SK-N-SH treated with all-trans-retinoic acid at 6 μM for 48 hours (cell line): ENCODE results near the gene CRIP1.

Source experiments
- ATAC-seq: fragments of 200-7000 bp; cut with Tn5 transposase; 3 replicates; pipeline ENCODE4 v1.9.1; 2020; ENCODE audit warnings: mild to moderate bottlenecking, moderate library complexity
- ARNTL ChIP-seq: fragments of 450-650 bp; formaldehyde crosslinking; IDR thresholded peaks from 2 replicates; pipeline ENCODE4 v1.5.0; 2020; ENCODE audit warnings: low read depth, mild to moderate bottlenecking, moderate library complexity, borderline replicate concordance
- BACH2 ChIP-seq: fragments of 250-450 bp; sonication (Bioruptor Pico); IDR thresholded peaks from 2 replicates; pipeline ENCODE4 v1.9.0; 2021; ENCODE audit warnings: mild to moderate bottlenecking, borderline replicate concordance
- CSDC2 ChIP-seq: fragments of 250-450 bp; sonication (Bioruptor Pico); IDR thresholded peaks from 2 replicates; pipeline ENCODE4 v1.5.0; 2020; ENCODE audit warnings: mild to moderate bottlenecking, moderate library complexity
- GLIS3 ChIP-seq: fragments of 250-450 bp; sonication (Bioruptor Pico); IDR thresholded peaks from 2 replicates; pipeline ENCODE4 v1.5.0; 2020; ENCODE audit warnings: mild to moderate bottlenecking, moderate library complexity
- ISL1 ChIP-seq: fragments of 250-450 bp; sonication (Bioruptor Pico); IDR thresholded peaks from 2 replicates; pipeline ENCODE4 v2.1.2; 2022; ENCODE audit warnings: mild to moderate bottlenecking, moderate library complexity
- OSR1 ChIP-seq: fragments of 250-450 bp; sonication (Bioruptor Pico); IDR thresholded peaks from 2 replicates; pipeline ENCODE4 v1.8.0; 2022; ENCODE audit warnings: moderate library complexity, mild to moderate bottlenecking, inconsistent platforms
- PPARA ChIP-seq: fragments of 250-450 bp; sonication (Bioruptor Pico); IDR thresholded peaks from 2 replicates; pipeline ENCODE4 v1.5.0; 2020; ENCODE audit warnings: mild to moderate bottlenecking, borderline replicate concordance
- RARB ChIP-seq: fragments of 250-450 bp; sonication (Bioruptor Pico); IDR thresholded peaks from 2 replicates; pipeline ENCODE4 v1.8.0; 2021; ENCODE audit warnings: mild to moderate bottlenecking, moderate library complexity
- SNAI2 ChIP-seq: fragments of 250-450 bp; sonication (Bioruptor Pico); IDR thresholded peaks from 2 replicates; pipeline ENCODE4 v1.5.0; 2020; ENCODE audit warnings: mild to moderate bottlenecking, moderate library complexity
- TOX ChIP-seq: fragments of 250-450 bp; sonication (Bioruptor Pico); IDR thresholded peaks from 2 replicates; pipeline ENCODE4 v1.8.0; 2021; ENCODE audit warnings: mild to moderate bottlenecking, moderate library complexity, borderline replicate concordance
- ZC3H10 ChIP-seq: fragments of 250-450 bp; sonication (Bioruptor Pico); IDR thresholded peaks from 2 replicates; pipeline ENCODE4 v1.5.1; 2021; ENCODE audit warnings: mild to moderate bottlenecking, moderate library complexity
- ZFP3 ChIP-seq: fragments of 250-450 bp; sonication (Bioruptor Pico); IDR thresholded peaks from 2 replicates; pipeline ENCODE4 v1.5.0; 2020; ENCODE audit warnings: mild to moderate bottlenecking, moderate library complexity
- ZFP30 ChIP-seq: fragments of 450-650 bp; formaldehyde crosslinking; IDR thresholded peaks from 2 replicates; pipeline ENCODE4 v1.5.0; 2022; ENCODE audit warnings: mild to moderate bottlenecking, moderate library complexity
- ZNF70 ChIP-seq: fragments of 450-650 bp; formaldehyde crosslinking; IDR thresholded peaks from 2 replicates; pipeline ENCODE4 v1.5.0; 2020; ENCODE audit warnings: mild to moderate bottlenecking, moderate library complexity
- ZNF8 ChIP-seq: fragments of 450-650 bp; formaldehyde crosslinking; IDR thresholded peaks from 2 replicates; pipeline ENCODE4 v1.5.0; 2020; ENCODE audit warnings: mild to moderate bottlenecking, moderate library complexity
- TF ChIP-seq, protein P1 (sequence below): fragments of 250-450 bp; sonication (Bioruptor Pico); IDR thresholded peaks from 2 replicates; pipeline ENCODE4 v1.5.0; 2020; ENCODE audit warnings: mild to moderate bottlenecking, moderate library complexity
- TF ChIP-seq, protein P2 (sequence below): fragments of 250-450 bp; sonication (Bioruptor Pico); IDR thresholded peaks from 2 replicates; pipeline ENCODE4 v1.5.1; 2021; ENCODE audit warnings: mild to moderate bottlenecking, moderate library complexity
- TF ChIP-seq, protein P3 (sequence below): fragments of 250-450 bp; sonication (Bioruptor Pico); IDR thresholded peaks from 2 replicates; pipeline ENCODE4 v1.8.0; 2020; ENCODE audit warnings: mild to moderate bottlenecking, moderate library complexity, borderline replicate concordance
- TF ChIP-seq, protein P4 (sequence below): fragments of 250-450 bp; sonication (Bioruptor Pico); IDR thresholded peaks from 2 replicates; pipeline ENCODE4 v1.8.0; 2021; ENCODE audit warnings: low read depth, mild to moderate bottlenecking, moderate library complexity, borderline replicate concordance
- TF ChIP-seq, protein P5 (sequence below): fragments of 250-450 bp; sonication (Bioruptor Pico); IDR thresholded peaks from 2 replicates; pipeline ENCODE4 v1.5.1; 2020; ENCODE audit warnings: low read depth, mild to moderate bottlenecking, moderate library complexity

Gene CRIP1

DNA sequence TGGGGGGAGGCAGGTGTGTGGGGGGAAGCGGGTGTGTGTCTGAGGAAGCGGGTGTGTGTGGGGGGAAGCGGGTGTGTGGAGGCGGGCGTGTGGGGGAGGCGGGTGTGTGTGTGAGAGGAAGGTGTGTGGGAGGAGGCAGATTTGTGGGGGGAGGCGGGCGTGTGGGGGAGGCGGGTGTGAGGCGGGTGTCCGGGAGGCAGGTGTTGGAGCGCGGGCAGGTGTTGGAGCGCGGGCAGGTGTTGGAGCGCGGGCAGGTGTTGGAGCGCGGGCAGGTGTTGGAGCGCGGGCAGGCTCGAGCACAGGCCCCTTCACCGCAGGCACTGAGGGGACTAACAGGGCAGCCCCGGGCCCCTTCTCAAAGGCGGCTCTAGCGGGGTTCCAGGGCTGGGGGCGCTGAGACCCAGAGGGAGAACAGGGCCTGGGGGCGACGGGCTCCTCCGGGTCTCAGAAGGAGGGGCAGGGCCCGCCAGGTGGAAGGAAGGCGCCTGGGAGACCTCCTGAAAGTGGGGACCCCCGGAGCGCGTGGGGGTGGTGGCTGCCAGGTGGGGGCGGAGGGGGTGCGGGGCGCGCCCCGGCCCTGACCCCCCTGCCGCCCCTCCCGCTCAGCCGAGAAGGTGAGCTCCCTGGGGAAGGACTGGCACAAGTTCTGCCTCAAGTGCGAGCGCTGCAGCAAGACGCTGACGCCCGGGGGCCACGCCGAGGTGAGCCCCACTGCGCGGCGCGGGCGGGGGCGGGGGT is 8.9 kb upstream of the CRIP1 start:
- TF ChIP-seq GLIS3 (no peak), OSR1 (no peak), TOX (no peak), RARB (CRISPR knock-in tag) (no peak), ZFP30 (CRISPR knock-in tag) (no peak), ZNF8 (CRISPR knock-in tag) (no peak), ZNF70 (CRISPR knock-in tag) (no peak)
- TF ChIP-seq, protein P1, sequence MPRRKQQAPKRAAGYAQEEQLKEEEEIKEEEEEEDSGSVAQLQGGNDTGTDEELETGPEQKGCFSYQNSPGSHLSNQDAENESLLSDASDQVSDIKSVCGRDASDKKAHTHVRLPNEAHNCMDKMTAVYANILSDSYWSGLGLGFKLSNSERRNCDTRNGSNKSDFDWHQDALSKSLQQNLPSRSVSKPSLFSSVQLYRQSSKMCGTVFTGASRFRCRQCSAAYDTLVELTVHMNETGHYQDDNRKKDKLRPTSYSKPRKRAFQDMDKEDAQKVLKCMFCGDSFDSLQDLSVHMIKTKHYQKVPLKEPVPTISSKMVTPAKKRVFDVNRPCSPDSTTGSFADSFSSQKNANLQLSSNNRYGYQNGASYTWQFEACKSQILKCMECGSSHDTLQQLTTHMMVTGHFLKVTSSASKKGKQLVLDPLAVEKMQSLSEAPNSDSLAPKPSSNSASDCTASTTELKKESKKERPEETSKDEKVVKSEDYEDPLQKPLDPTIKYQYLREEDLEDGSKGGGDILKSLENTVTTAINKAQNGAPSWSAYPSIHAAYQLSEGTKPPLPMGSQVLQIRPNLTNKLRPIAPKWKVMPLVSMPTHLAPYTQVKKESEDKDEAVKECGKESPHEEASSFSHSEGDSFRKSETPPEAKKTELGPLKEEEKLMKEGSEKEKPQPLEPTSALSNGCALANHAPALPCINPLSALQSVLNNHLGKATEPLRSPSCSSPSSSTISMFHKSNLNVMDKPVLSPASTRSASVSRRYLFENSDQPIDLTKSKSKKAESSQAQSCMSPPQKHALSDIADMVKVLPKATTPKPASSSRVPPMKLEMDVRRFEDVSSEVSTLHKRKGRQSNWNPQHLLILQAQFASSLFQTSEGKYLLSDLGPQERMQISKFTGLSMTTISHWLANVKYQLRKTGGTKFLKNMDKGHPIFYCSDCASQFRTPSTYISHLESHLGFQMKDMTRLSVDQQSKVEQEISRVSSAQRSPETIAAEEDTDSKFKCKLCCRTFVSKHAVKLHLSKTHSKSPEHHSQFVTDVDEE (CRISPR knock-in tag) = no peak
- ATAC-seq = no peak

DNA sequence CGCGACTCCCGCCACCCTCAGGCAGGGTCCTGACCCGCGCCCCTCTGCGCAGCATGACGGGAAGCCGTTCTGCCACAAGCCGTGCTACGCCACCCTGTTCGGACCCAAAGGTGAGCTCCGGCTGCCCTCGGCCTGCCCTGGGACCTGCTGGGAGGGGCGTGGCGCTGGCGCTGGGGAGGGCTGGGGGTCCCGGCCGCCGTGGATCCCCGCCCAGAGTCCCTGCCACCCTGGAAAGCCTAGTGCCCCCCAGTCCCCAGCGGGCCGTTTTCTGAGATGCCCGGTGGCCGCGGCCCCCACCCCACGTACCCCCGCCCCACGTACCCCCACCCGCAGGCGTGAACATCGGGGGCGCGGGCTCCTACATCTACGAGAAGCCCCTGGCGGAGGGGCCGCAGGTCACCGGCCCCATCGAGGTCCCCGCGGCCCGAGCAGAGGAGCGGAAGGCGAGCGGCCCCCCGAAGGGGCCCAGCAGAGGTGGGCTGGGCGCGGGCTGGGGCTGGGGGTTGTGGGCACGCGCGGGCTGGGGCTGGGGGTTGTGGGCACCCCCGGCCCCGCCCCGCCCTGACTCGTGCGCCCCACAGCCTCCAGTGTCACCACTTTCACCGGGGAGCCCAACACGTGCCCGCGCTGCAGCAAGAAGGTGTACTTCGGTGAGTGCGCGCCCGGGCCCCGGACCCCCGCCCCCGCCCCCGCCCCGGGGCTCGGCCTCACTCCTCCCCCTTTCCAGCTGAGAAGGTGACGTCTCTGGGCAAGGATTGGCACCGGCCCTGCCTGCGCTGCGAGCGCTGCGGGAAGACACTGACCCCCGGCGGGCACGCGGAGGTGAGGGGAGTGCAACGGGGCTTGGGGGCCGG is 8.1 kb upstream of the CRIP1 start:
- TF ChIP-seq ZC3H10 (CRISPR knock-in tag) (no peak), ARNTL (no peak), ZFP3 (CRISPR knock-in tag) (no peak)
- TF ChIP-seq, protein P2, sequence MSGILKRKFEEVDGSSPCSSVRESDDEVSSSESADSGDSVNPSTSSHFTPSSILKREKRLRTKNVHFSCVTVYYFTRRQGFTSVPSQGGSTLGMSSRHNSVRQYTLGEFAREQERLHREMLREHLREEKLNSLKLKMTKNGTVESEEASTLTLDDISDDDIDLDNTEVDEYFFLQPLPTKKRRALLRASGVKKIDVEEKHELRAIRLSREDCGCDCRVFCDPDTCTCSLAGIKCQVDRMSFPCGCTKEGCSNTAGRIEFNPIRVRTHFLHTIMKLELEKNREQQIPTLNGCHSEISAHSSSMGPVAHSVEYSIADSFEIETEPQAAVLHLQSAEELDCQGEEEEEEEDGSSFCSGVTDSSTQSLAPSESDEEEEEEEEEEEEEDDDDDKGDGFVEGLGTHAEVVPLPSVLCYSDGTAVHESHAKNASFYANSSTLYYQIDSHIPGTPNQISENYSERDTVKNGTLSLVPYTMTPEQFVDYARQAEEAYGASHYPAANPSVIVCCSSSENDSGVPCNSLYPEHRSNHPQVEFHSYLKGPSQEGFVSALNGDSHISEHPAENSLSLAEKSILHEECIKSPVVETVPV (CRISPR knock-in tag) = no peak
- no peak for ATAC-seq

DNA sequence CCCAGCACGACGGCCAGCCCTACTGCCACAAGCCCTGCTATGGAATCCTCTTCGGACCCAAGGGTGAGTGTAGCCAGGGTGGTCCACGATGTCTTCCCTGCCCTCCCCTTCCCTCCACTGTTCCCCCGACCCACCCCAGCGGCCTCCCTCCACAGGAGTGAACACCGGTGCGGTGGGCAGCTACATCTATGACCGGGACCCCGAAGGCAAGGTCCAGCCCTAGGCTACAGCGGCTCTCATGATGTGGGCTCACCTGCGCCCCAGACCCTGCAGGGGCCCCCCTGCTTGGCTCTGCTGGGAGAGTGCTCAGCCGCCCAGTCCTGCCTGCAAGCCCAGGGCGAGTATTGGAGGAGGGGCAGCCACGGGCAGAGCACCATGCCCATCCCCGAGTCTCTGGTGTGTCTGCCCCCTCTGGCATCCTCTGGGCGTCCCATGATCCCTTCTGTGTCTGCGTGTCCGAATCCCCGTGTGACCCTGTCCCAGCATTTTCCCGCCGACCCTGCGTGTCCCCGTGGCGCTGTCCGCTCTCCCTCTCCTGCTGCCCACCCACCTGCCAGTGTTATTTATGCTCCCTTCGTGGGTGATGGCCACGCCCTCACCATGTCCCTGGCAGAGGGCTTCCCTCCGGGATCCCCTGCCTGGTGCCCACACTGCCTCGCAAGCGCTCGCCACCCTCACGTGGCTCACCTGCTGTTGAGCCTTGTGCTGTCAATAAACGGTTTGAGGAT is 7.1 kb upstream of the CRIP1 start:
- ATAC-seq = no peak
- TF ChIP-seq RARB (CRISPR knock-in tag) (no peak), ZFP30 (CRISPR knock-in tag) (no peak), TOX (no peak), SNAI2 (CRISPR knock-in tag) (no peak), ZNF70 (CRISPR knock-in tag) (no peak)
- TF ChIP-seq, protein P1 (CRISPR knock-in tag) = no peak

DNA sequence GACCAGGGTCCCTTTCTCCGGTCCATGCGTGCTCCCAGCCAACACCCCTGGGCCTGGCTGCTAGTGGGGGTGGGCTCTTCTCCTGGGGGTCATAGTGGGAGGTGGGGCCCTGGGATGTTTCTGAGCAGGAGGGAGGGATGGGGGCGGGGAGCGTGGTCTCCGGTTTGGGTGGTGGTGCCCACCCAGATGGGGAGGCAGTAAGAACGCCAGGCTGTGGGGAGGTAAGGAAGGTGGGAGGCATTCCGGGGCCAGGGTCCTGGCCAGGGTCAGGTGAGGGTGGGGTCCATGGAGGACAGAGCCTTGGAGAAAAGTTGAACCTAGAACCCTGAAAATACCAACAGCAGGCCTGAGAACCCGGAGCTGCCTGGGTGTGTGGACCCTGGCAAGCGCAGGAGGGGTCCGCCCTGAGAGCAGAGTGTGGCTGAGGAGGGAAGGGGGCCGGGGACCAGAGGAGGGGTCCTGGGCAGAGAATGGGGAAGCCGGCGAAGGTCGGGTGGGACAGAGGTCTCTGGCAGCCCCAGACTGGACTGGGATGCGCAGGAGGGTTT is 6.4 kb upstream of the CRIP1 start:
- ATAC-seq = no peak
- TF ChIP-seq RARB (CRISPR knock-in tag) (no peak), BACH2 (CRISPR knock-in tag) (no peak), OSR1 (no peak), ISL1 (no peak), ZNF70 (CRISPR knock-in tag) (no peak), SNAI2 (CRISPR knock-in tag) (no peak), CSDC2 (CRISPR knock-in tag) (no peak), PPARA (CRISPR knock-in tag) (no peak), ZC3H10 (CRISPR knock-in tag) (no peak)
- TF ChIP-seq, protein P3, sequence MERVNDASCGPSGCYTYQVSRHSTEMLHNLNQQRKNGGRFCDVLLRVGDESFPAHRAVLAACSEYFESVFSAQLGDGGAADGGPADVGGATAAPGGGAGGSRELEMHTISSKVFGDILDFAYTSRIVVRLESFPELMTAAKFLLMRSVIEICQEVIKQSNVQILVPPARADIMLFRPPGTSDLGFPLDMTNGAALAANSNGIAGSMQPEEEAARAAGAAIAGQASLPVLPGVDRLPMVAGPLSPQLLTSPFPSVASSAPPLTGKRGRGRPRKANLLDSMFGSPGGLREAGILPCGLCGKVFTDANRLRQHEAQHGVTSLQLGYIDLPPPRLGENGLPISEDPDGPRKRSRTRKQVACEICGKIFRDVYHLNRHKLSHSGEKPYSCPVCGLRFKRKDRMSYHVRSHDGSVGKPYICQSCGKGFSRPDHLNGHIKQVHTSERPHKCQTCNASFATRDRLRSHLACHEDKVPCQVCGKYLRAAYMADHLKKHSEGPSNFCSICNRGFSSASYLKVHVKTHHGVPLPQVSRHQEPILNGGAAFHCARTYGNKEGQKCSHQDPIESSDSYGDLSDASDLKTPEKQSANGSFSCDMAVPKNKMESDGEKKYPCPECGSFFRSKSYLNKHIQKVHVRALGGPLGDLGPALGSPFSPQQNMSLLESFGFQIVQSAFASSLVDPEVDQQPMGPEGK (CRISPR knock-in tag) = no peak
- TF ChIP-seq, protein P4, sequence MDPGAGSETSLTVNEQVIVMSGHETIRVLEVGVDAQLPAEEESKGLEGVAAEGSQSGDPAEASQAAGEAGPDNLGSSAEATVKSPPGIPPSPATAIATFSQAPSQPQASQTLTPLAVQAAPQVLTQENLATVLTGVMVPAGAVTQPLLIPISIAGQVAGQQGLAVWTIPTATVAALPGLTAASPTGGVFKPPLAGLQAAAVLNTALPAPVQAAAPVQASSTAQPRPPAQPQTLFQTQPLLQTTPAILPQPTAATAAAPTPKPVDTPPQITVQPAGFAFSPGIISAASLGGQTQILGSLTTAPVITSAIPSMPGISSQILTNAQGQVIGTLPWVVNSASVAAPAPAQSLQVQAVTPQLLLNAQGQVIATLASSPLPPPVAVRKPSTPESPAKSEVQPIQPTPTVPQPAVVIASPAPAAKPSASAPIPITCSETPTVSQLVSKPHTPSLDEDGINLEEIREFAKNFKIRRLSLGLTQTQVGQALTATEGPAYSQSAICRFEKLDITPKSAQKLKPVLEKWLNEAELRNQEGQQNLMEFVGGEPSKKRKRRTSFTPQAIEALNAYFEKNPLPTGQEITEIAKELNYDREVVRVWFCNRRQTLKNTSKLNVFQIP (CRISPR knock-in tag) = no peak
- TF ChIP-seq, protein P5, sequence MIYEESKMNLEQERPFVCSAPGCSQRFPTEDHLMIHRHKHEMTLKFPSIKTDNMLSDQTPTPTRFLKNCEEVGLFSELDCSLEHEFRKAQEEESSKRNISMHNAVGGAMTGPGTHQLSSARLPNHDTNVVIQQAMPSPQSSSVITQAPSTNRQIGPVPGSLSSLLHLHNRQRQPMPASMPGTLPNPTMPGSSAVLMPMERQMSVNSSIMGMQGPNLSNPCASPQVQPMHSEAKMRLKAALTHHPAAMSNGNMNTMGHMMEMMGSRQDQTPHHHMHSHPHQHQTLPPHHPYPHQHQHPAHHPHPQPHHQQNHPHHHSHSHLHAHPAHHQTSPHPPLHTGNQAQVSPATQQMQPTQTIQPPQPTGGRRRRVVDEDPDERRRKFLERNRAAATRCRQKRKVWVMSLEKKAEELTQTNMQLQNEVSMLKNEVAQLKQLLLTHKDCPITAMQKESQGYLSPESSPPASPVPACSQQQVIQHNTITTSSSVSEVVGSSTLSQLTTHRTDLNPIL (CRISPR knock-in tag) = no peak
